NCI-H1092 treated with DMSO at 0.1 percent for 48 hours (cell line): ENCODE data around the gene NFKBIE.
"Not testable (repeated sequence)": the region's sequence is repeated elsewhere in the genome, so short reads cannot be mapped to it uniquely, and the experiment has no call there.

Experiments used
- DNase-seq: peaks from one replicate; lab custom pipeline; 2025; lab: John Stamatoyannopoulos, UW

The NFKBIE gene, protein sequence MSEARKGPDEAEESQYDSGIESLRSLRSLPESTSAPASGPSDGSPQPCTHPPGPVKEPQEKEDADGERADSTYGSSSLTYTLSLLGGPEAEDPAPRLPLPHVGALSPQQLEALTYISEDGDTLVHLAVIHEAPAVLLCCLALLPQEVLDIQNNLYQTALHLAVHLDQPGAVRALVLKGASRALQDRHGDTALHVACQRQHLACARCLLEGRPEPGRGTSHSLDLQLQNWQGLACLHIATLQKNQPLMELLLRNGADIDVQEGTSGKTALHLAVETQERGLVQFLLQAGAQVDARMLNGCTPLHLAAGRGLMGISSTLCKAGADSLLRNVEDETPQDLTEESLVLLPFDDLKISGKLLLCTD

GRCh38 chr6:44265007-44265721 lies at the start of gene NFKBIE:
Gene NFKBIE, minus strand, starts transcription at chr6:44265551. Its CDS starts 205 bp downstream, at chr6:44265346.
- DNase-seq, result peak; percentile 89

GRCh38 chr6:44314657-44315056 lies 49.3 kb upstream of the NFKBIE start:
- DNase-seq, result not testable (repeated sequence)

DNA sequence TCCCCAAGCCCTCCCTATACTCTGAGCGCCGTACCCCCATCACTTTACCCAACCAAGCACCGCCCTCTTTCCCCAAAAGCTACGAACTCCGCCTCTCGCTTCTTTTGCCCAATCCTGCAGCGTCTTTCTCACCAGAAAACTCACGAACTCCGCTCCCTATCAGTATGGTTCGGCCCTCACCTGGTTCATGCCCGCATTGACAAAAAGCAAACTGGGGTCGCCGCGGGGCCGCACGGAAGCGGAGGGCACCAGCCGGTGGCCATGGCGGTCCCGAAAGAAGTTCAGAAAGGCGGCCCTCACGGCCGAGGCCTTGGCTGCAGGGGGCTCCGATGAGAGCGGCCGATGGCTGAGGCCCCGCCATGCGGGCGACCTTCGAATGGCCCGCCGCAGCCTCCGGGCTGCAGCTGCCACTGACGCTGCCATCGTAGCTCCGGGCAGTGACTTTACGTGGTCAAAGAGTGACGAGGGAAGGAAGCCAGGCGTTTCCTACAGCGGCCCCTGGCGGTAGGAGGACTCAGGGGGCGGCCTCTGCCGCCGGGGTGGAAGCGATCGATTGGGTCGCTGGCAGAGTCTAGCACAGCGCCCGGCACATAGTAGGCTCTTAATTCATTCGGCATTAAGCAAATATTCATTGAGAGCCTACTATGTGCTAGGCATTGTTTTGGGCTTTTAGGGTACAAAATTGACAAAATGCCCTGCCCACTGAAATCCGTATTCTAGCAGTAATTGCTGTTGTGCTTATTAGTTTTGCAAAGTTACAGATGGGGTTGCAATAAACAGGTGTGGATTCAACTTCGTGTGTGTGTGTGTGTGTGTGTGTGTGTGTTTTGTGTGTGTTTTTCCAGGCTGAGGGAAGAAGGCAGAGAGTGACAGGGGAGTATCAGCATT lies 47.8 kb upstream of the NFKBIE start, which contains the start of gene AARS2:
AARS2 (minus strand) TSS at position 447 of the 888 bp plus-strand sequence; CDS start at position 423, 24 bp downstream.
- peak; percentile 91 for DNase-seq

DNA sequence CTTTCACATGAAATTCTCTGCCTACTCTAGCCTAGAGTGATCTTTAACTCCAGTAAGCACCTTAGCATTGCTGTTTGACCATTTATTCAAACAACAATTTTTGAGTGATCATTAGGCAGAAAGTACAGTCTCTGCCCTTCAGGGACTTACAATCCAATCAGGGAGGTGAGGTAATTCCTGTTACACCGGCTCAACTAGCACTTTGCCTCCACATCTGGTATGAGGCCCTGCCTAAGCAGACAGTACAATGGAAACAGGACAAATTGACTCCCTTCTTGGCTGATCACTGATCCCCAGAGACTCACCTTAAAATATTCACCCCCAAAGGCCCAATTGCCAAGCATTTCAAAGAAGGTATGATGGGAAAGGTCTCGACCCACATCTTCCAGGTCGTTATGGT lies 46.4 kb upstream of the NFKBIE start:
- DNase-seq, result no peak

- DNase-seq, result no peak
Measured at GRCh38 chr6:44311304-44311703, 46.0 kb upstream of the NFKBIE start.

- DNase-seq, result no peak
Measured at GRCh38 chr6:44310241-44310640, 44.9 kb upstream of the NFKBIE start.

- no peak for DNase-seq
Measured at GRCh38 chr6:44309631-44310030, 44.3 kb upstream of the NFKBIE start.

GRCh38 chr6:44309092-44309491 lies 43.7 kb upstream of the NFKBIE start:
- DNase-seq, result no peak

DNA sequence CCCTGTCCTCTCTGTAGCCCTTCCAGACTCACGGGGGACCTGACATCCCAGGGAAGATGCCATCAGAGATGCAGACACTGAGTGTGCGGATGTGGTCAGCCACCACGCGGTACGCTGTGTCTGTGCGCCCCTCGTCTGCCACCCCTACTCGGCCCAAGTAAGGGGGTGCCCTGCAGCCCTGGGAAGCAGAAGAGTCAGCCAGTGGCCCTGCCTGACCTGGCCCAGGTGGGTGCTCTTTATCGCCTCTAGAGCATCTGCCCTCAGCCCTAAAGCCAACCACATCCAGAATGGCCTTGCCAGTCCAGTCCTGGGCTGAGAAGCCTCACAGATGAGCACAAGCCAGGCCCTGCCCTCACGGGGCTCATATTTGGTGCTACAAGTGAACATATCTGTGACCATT lies 41.9 kb upstream of the NFKBIE start:
- no peak for DNase-seq

- DNase-seq, result no peak
Measured at GRCh38 chr6:44306710-44307109, 41.4 kb upstream of the NFKBIE start.

- no peak for DNase-seq
Measured at GRCh38 chr6:44305200-44305725, 39.9 kb upstream of the NFKBIE start.

DNA sequence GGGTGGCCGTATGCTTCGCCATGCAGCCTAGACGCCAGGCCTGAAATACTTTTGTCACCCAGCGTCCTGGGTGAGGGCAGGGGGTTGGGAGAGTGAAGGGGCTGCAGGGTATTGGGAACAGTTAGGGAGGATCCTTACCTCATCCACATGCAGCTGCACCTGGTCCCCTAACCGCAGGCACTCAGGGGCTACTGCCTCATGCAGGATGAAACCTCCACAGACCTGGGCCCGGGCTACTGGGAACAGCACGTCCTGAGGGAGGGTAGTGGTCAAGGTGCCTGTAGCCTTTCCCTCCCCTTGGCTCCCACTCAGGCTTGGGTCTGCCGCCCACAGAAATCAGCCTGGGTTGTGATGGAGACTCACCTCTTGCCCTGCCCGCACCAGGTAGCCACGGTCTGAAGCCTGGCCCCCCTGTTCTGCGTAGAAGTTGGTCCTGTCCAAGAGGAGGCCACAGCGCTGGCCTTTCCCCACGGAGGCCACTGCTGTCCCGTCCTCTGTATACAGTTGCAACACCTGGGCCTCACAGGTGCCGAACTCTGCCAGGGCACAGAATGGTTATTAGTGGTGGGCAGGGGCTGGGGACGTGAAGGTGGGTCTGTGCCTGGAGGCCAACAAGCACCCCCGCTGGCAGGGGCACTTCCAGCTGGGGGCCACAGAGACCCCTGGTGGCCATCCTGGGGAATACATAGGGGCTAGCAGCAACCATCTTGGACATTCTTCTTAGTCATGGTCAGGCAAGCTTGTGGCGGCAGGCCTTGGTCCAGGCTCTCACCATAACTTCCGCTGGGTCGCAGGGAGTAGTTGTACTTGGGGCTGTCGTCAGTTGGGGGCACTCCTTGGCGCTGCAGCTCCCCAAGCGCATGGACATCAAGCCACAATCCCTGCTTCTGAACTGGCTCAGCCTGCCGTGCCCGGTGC lies 39.2 kb upstream of the NFKBIE start:
- DNase-seq, result peak; percentile 37

DNA sequence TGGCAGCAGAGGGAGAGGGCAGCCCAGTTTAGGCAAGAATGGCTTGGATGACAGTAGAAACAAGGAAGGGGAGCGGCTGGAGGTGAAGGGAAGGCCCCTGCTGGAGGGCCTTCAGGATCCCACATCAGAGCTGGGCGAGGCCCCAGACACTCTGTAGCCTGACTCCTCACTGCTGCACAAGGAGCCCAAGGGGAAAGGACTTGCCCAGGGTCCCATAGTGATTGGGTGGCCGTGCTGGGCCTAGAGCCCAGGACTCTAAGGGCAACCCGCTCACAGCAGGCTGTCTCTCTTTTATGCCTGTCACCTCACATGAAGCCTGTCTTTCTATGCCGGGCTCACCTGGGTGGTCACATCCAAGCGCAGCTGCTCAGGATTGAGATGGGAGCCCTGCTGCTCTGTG lies 38.5 kb upstream of the NFKBIE start:
- no peak for DNase-seq

- DNase-seq, result no peak
Measured at GRCh38 chr6:44302856-44303255, 37.5 kb upstream of the NFKBIE start.

DNA sequence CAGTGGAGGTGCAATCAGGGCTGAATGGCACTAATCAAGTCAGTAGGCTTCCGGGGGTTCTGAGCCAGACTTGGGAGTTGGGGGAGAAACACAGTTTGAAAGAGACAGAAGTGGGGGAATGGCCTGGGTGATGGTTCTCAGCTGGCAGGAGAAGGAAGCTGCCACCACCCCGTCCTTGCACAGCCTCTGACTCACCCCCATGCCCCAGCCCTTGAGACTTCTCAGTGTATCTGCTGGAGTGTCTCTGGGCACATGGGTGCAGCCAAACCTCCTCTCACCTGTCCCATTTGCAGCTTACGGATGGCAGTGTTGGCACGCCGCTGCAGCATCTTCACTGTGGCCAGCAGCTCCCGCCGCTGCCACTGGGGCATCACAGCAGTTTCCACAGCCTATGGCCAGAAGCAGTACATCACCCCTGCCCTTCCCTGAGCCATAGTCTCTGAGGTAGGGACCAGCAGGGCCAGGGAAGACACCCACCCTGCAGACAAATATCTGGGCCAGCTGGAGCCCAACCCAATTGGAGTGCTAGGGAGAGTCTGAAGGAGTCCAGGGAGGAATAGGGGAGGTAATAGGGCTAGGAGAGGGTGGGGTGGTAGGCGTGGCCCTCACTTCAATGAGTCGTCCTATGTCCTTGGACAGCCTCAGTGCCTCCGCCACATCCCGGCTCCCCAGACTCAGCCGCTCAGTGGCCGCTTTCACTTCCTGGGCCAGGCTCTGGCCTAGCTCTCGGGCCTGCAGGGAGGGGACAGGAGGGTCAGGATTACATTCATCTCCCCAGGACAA lies 36.6 kb upstream of the NFKBIE start:
- DNase-seq, result no peak

DNA sequence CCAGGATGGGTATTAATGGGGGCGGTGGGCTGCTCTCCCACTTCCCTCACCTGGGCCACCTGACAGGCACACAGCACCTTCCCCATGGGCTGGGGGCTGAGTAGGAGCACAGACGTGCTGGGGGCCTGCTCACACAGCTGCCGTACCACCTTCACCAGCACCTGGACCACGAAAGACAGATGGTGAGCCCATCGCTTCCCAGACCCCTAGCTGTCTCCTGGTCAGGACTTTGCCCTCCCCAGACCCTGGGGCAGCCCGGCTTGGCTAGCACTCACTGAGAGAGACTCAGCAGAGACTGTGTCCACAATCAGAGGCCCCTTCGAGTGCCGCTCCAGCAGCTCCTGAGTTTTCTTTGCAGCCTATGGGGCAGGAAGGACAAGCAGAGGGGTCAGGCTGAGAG lies 35.8 kb upstream of the NFKBIE start:
- DNase-seq, result no peak

DNA sequence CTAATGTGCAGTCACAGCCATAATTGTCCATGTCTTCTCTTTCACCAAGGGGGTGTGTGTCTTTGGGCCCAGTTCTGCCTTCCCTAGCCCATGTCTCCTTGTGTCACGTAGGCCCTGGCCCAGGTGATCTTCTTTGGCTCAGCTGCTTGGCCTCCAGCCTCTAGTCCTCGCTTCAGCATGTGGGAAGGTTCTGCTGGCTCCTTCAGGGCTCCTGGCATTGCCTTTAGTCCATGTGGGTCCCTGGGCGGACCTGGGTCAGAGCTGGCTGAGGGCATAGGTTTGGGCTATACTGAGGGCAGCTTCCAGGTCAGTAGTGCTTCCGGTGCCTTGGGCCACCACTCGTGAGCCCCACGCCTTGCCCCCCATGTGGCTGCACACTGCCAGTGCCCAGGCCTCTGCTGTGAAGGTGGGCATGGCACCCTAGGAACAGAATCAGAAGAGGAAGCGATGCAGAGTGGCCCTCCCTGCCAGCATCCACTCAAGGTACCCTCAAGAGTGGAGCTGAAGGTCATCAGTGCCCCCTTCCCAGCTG lies 35.0 kb upstream of the NFKBIE start:
- no peak for DNase-seq

- no peak for DNase-seq
Measured at GRCh38 chr6:44298864-44299263, 33.5 kb upstream of the NFKBIE start.

DNA sequence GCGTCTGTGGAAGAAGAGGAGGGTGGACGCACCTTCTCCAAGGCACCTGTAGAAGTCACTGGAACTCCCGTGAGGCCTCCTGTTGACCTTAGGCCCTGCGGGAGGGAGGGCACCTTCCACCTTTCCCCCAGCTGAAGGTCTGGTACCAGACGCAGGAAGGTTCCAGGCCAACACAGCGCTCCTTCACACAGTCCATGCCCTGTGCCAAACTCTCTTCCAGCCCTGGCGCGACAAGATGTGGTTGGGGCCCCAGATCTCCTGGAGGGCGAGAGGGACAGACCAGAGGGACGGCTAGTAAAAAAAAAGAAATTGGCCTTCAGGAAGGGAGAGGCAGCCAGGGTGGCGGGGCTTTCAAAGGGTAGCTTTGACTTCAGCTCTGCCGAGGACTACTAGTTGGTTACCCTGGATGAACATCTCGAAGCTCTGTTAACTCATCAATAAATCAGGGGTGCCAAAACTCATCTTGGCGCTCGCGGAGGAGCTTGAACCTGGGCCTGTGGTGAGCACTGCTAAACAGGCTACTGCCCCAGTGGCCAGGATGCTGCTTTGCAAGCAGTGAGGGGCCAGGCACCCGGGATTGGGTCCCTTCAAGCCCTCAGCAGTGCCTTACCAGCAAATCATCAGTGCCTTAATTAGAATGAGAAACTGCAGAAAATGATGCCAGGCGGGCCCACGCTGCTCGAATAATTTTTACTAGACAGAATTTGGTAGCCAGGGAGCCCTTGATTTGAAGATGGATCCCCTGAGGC lies 32.9 kb upstream of the NFKBIE start:
- no peak for DNase-seq
